IMR-90 (cell line): ENCODE results near the gene HECW1.

Source experiments
- CEBPB ChIP-seq: IDR thresholded peaks from 2 replicates; pipeline ENCODE4 v1.6.1; 2012; ENCODE audit warnings: low read depth, low read length, improper control_type of control experiment
- CTCF ChIP-seq: conservative IDR thresholded peaks from 2 replicates; pipeline ENCODE4 v1.5.1; 2012; ENCODE audit warnings: mild to moderate bottlenecking, low read depth, low read length, improper control_type of control experiment
- FOS ChIP-seq: fragments of 150-350 bp; IDR thresholded peaks from 2 replicates; pipeline ENCODE4 v1.6.1; 2016; ENCODE audit warnings: low read depth, low read length
- MAFK ChIP-seq: IDR thresholded peaks from 2 replicates; pipeline ENCODE4 v1.6.1; 2012; ENCODE audit warnings: low read depth, low read length, improper control_type of control experiment
- MXI1 ChIP-seq: IDR thresholded peaks from 2 replicates; pipeline ENCODE4 v1.6.1; 2012; ENCODE audit warnings: low read depth, mild to moderate bottlenecking, low read length, moderate library complexity, borderline replicate concordance
- NFE2L2 ChIP-seq: fragments of 150-350 bp; IDR thresholded peaks from 2 replicates; pipeline ENCODE4 v1.6.1; 2016; ENCODE audit warnings: low read depth, mild to moderate bottlenecking, low read length
- POLR2A ChIP-seq: IDR thresholded peaks from 2 replicates; pipeline ENCODE4 v1.6.1; 2012; ENCODE audit warnings: mild to moderate bottlenecking, low read depth, low read length
- RAD21 ChIP-seq: IDR thresholded peaks from 2 replicates; pipeline ENCODE4 v1.6.1; 2012; ENCODE audit warnings: low read length, improper control_type of control experiment
- USF2 ChIP-seq: fragments of 150-350 bp; IDR thresholded peaks from 2 replicates; pipeline ENCODE4 v1.6.1; 2017; ENCODE audit warnings: mild to moderate bottlenecking, antibody characterized with exemption, low read length, low read depth

- no peak for TF ChIP-seq CTCF
- no peak for TF ChIP-seq MXI1
- TF ChIP-seq MAFK, result no peak
- TF ChIP-seq NFE2L2, result no peak
- no peak for TF ChIP-seq POLR2A
- TF ChIP-seq USF2, result no peak
- no peak for TF ChIP-seq FOS
- no peak for TF ChIP-seq RAD21
- TF ChIP-seq CEBPB, result no peak
Measured at GRCh38 chr7:43522406-43523156, 410.1 kb downstream of the HECW1 start.
